Spleen (tissue), 11 donors: Measurements from ENCODE around the gene GRHL3. TPM values are rescaled to one million over a fixed set of nuclear protein-coding genes. Genes with fewer than 3 reads are reported as not detected.

Experiments used
- DNase-seq: peaks from one replicate; pipeline ENCODE4 v3.0.0-alpha.2; 2020
- H3K27ac ChIP-seq, 8 donors: fragments of 200-600 bp; sonication (generic) in 7 of 8; 1 replicate in 4 of 8; 2 replicates in 4 of 8; pipeline versions ENCODE4 v1.5.0 to v1.8.0; 2016 to 2021; ENCODE audit warnings: inconsistent platforms in 4 of 8, mild to moderate bottlenecking in 4 of 8, moderate library complexity in 1 of 8
- H3K27me3 ChIP-seq, 7 donors: fragments of 200-600 bp; sonication (generic) in 6 of 7; replicated peaks in 1 of 7; 1 replicate in 4 of 7; 2 replicates in 3 of 7; pipeline versions ENCODE4 v1.5.0 to v1.8.0; 2016 to 2021; ENCODE audit warnings: inconsistent platforms in 3 of 7, mild to moderate bottlenecking in 1 of 7
- H3K36me3 ChIP-seq, 6 donors: fragments of 200-600 bp; sonication (generic) in 5 of 6; 1 replicate in 4 of 6; 2 replicates in 2 of 6; pipeline versions ENCODE4 v1.5.0 to v1.8.0; 2016 to 2021; ENCODE audit warnings: inconsistent platforms in 2 of 6
- H3K4me1 ChIP-seq, 6 donors: fragments of 200-600 bp; sonication (generic) in 5 of 6; 1 replicate in 3 of 6; 2 replicates in 3 of 6; pipeline versions ENCODE4 v1.5.0 to v1.8.0; 2016 to 2021; ENCODE audit warnings: inconsistent platforms in 3 of 6
- H3K4me3 ChIP-seq, 8 donors: fragments of 200-600 bp; sonication (generic) in 7 of 8; 1 replicate in 4 of 8; 2 replicates in 4 of 8; pipeline versions ENCODE4 v1.5.0 to v1.8.0; 2016 to 2021; ENCODE audit warnings: inconsistent platforms in 4 of 8, mild to moderate bottlenecking in 4 of 8, moderate library complexity in 2 of 8
- H3K9me3 ChIP-seq, 8 donors: fragments of 200-600 bp; sonication (generic) in 7 of 8; 1 replicate in 4 of 8; 2 replicates in 4 of 8; pipeline versions ENCODE4 v1.5.0 to v1.8.0; 2016 to 2021; ENCODE audit warnings: inconsistent platforms in 4 of 8
- POLR2A ChIP-seq, 3 donors: fragments of 450-650 bp; IDR thresholded peaks; one replicate each; pipeline ENCODE4 v1.5.1; 2017; ENCODE audit warnings: antibody characterized with exemption in 3 of 3, mild to moderate bottlenecking in 1 of 3
- POLR2AphosphoS5 ChIP-seq, 3 donors: sonication (generic); formaldehyde crosslinking; IDR thresholded peaks; one replicate each; pipeline ENCODE4 v1.5.1; 2017; ENCODE audit warnings: antibody characterized with exemption in 3 of 3
- WGBS, 5 donors: extraction: QIAGEN DNeasy Blood & Tissue Kit in 3 of 5; methylation state at CpG; one replicate each; pipeline versions ENCODE4 v1.1.5 to v1.1.7; 2013 to 2018; 5-methylcytosine and 5-hydroxymethylcytosine counted together
- intact Hi-C: fragments of 100-400 bp; cut with DNase I; formaldehyde crosslinking; loops from one replicate; pipeline ENCODE4 v1.15.0; 2023; ENCODE audit warnings: low total_unique reads
- polyA plus RNA-seq, 3 donors: library from polyadenylated mRNA; stranded (reverse); fragments of 200-250 nt; gene quantifications; one replicate each; pipeline ENCODE4 v1.2.1, GENCODE V29; 2013
- total RNA-seq, 7 donors: library from RNA; depleted of rRNA in 3 of 7; stranded (reverse); fragments of >200 nt in 3 of 7; fragmentation: NEBNext Ultra II Directional in 4 of 7; extraction: Animal tissue kit (Norgen Biotek cat#: 25700) in 4 of 7; gene quantifications; one replicate each; pipeline versions ENCODE4 v1.1.0 to v1.2.1, GENCODE V29; 2016 to 2021
- TF ChIP-seq, protein P1 (sequence below), 11 experiments: fragments of 200-600 bp in 7 of 11; fragments of 450-650 bp in 4 of 11; sonication (generic) in 4 of 11; IDR thresholded peaks in 8 of 11; conservative IDR thresholded peaks in 3 of 11; 1 replicate in 7 of 11; 2 replicates in 4 of 11; pipeline versions ENCODE4 v1.4.0 to v1.8.0; 2016 to 2021; ENCODE audit warnings: antibody characterized with exemption in 11 of 11, inconsistent platforms in 4 of 11, mild to moderate bottlenecking in 1 of 11
- donor health status: healthy with polysubstance abuse.
- donor health status: DM: no; HTN: no; CAD: no; lungs with moderate emphysema.
- donor health status: DM: no; HTN: no; CAD: no.
- donor health status: Bipolar disorder and iron deficiency.
- donor health status: healthy.
- donor health status: DM: no; HTN: no; CAD: no.
- donor health status: DM: yes; HTN: yes; CAD: no.

Gene GRHL3
- total and polyA plus RNA-seq, 10 donors: 0.04 to 0.06 TPM; not detected in 8

DNA sequence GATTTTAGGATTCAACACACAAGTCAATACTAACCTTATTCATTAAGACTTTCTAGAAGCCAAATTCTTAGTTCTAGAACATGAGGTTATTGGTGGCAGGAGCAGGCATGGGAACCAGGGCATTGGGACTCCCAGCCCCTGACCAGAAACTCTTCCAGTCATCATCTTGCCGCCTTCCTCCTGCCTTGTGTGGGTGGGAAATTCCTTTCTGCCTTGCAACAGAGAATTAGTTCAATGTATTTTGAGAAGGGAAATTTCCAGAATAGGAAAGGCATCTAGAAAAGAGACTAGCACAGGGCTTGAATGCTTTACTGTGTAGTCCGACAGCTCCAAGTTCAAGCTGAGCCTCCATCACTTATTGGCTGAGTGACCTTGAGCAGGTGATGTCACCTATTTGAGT is 8.7 kb downstream of the GRHL3 start:
- H3K4me1 ChIP-seq: peaks cover 0 to 5% (median under 1%) of the 10 kb centered on the region in 6 donors
- H3K4me3 ChIP-seq: no peak overlapping the region
- no peaks in the 10 kb centered on the region for H3K36me3 ChIP-seq
- no peaks in the 10 kb centered on the region for H3K9me3 ChIP-seq
- TF ChIP-seq POLR2A (IDR thresholded peaks at IDR 0.05): no peak
- no peak for TF ChIP-seq POLR2AphosphoS5 (IDR thresholded peaks at IDR 0.05)
- TF ChIP-seq, protein P1, sequence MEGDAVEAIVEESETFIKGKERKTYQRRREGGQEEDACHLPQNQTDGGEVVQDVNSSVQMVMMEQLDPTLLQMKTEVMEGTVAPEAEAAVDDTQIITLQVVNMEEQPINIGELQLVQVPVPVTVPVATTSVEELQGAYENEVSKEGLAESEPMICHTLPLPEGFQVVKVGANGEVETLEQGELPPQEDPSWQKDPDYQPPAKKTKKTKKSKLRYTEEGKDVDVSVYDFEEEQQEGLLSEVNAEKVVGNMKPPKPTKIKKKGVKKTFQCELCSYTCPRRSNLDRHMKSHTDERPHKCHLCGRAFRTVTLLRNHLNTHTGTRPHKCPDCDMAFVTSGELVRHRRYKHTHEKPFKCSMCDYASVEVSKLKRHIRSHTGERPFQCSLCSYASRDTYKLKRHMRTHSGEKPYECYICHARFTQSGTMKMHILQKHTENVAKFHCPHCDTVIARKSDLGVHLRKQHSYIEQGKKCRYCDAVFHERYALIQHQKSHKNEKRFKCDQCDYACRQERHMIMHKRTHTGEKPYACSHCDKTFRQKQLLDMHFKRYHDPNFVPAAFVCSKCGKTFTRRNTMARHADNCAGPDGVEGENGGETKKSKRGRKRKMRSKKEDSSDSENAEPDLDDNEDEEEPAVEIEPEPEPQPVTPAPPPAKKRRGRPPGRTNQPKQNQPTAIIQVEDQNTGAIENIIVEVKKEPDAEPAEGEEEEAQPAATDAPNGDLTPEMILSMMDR (IDR thresholded peaks at IDR 0.05 in 8 of 11, conservative IDR thresholded peaks at IDR 0.05 in 3 of 11): no peak
- 82 to 95% (median 88%) methylated on average over 2 of the region's 2 CpGs for WGBS, 5 donors
- DNase-seq: no peak
- intact Hi-C loops: no loop called here
- H3K27ac ChIP-seq: no peak overlapping the region
- H3K27me3 ChIP-seq: peaks cover 0 to 31% (median 0%) of the 10 kb centered on the region in 7 donors

DNA sequence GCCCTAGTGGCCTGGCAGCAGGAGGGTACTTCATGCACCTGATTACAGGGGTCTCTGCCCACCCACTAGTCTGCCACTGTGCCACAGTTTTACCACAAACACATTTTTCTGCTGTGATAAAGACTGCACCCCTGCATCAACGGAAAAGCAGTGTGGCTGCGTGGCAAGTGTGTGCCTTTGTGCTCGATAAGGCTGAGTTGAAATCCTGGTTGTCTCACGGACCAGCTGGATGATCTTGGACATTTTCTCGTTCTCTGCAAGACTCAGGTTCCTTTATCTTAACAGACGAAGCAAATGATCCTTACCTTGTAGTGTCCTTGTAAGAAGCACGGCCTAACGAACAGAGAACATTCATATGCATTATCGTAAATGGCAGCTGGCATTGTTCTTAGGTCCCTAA is 10.2 kb downstream of the GRHL3 start:
- no peaks in the 10 kb centered on the region for H3K4me1 ChIP-seq

DNA sequence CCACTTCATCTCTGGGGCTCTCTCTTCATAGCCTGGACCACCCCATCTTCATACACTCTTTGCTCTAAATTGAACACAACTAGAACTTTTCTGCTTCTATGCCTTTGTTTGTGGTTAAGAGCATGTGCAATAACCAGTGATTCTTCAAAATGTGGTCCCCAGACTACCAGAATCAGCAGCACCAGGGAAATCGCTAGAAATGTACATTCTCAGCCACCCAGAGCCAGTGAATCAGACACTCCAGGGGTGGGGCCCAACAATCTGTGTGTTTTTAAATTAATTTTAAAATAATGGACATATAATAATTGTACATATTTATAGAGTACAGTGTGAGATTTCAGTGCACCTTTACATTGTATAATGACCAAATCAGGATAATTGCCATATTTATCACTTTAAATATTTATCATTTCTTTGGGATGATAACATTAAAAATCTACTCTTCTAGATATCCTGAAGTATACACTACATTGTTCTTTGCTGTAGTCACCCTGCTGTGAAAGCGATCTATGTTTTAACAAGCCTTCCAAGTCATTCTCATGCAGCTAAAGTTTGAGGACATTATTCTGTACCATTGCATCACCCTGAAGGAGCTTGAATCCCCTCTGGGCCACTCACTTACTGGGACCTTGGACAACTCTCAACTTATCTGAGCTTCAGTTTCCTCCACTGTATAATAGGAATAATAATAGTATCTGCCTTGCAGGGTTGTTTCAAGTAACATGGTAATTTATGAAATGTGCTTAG is 10.8 kb downstream of the GRHL3 start:
- TF ChIP-seq POLR2AphosphoS5 (IDR thresholded peaks at IDR 0.05) (no peak), POLR2A (IDR thresholded peaks at IDR 0.05) (no peak)
- TF ChIP-seq, protein P1 (IDR thresholded peaks at IDR 0.05 in 8 of 11, conservative IDR thresholded peaks at IDR 0.05 in 3 of 11): no peak
- H3K4me1 ChIP-seq: no peaks in the 10 kb centered on the region
- no peak overlapping the region for H3K27ac ChIP-seq
- DNase-seq: no peak
- H3K4me3 ChIP-seq: no peak overlapping the region
- H3K36me3 ChIP-seq: no peaks in the 10 kb centered on the region
- H3K9me3 ChIP-seq: no peaks in the 10 kb centered on the region
- intact Hi-C loops: no loop called here
- H3K27me3 ChIP-seq: peaks cover 0 to 19% (median 0%) of the 10 kb centered on the region in 7 donors
- 88 to 93% (median 89%) methylated on average over 2 of the region's 2 CpGs for WGBS, 5 donors

More for the DNA sequence above, 10.2 kb downstream of the GRHL3 start:
- no peak overlapping the region for H3K4me3 ChIP-seq
- TF ChIP-seq POLR2AphosphoS5 (IDR thresholded peaks at IDR 0.05) (no peak), POLR2A (IDR thresholded peaks at IDR 0.05) (no peak)
- TF ChIP-seq, protein P1 (IDR thresholded peaks at IDR 0.05 in 8 of 11, conservative IDR thresholded peaks at IDR 0.05 in 3 of 11): no peak
- H3K27ac ChIP-seq: no peak overlapping the region
- H3K27me3 ChIP-seq: peaks cover 0 to 20% (median 0%) of the 10 kb centered on the region in 7 donors
- H3K9me3 ChIP-seq: no peaks in the 10 kb centered on the region
- intact Hi-C loops: no loop called here
- DNase-seq: no peak
- WGBS, 5 donors: 78 to 84% (median 80%) methylated on average over 9 of the region's 9 CpGs
- H3K36me3 ChIP-seq: no peaks in the 10 kb centered on the region

DNA sequence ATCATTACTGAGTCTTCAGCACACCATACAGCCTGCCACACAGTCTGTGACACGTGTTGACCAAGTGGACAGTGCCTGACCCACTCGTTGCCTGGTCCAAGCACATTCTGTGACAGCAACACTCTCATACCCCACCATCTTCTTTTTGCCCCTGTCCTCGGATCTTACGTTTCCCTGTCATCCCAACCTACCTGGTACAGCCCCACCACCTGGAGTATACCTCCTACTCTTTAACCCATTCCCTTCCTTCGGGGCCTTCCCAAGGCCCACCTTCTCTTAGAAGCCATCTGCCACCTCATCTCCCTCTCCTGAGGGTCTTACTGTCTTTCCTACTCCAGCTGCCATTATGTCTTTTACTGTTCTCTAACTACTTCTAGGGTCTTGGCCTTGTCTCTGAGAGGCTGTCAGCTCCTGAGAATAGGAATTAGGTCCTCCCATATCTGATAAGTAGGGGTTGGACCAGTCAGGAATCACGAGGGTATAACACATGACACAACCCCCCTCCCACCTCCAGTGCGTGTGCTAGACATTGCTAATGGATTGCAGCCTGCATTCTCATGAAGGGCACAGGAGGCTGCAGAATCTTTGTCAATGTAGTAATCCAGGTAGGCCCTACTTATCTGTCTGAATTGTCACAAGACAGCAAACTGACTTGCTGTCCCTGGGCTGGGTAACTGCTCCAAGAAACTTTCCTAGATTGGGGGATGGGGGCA is 13.0 kb downstream of the GRHL3 start:
- H3K4me1 ChIP-seq: peaks cover 0 to 1% (median 0%) of the 10 kb centered on the region in 6 donors
- peaks cover 0 to 15% (median 0%) of the 10 kb centered on the region in 7 donors for H3K27me3 ChIP-seq
- intact Hi-C loops: no loop called here
- no peaks in the 10 kb centered on the region for H3K36me3 ChIP-seq
- 82 to 89% (median 87%) methylated on average over 7 of the region's 7 CpGs for WGBS, 5 donors
- no peak overlapping the region for H3K27ac ChIP-seq
- DNase-seq: no peak
- H3K4me3 ChIP-seq: no peak overlapping the region
- TF ChIP-seq POLR2A (IDR thresholded peaks at IDR 0.05): no peak
- TF ChIP-seq, protein P1 (IDR thresholded peaks at IDR 0.05 in 8 of 11, conservative IDR thresholded peaks at IDR 0.05 in 3 of 11): no peak
- TF ChIP-seq POLR2AphosphoS5 (IDR thresholded peaks at IDR 0.05): no peak
- H3K9me3 ChIP-seq: no peaks in the 10 kb centered on the region
